WI38 (cell line): ENCODE measurements around the gene REXO1.

Source experiments
- H3K4me3 ChIP-seq: 2 replicates; pipeline ENCODE4 v1.5.1; 2011; ENCODE audit warnings: low read depth, mild to moderate bottlenecking, control low read depth, low read length
- CTCF ChIP-seq: IDR thresholded peaks from 2 replicates; pipeline ENCODE4 v1.5.1; 2012; ENCODE audit warnings: low read depth, mild to moderate bottlenecking, control low read depth, low read length

The REXO1 gene

GRCh38 chr19:1790054-1790792 is 58.1 kb downstream of the REXO1 start:
- no peak overlapping the region for H3K4me3 ChIP-seq
- no peak for TF ChIP-seq CTCF

GRCh38 chr19:1789261-1790041 is 58.8 kb downstream of the REXO1 start:
- H3K4me3 ChIP-seq, result no peak overlapping the region
- TF ChIP-seq CTCF, result no peak

GRCh38 chr19:1787116-1787515 is 61.2 kb downstream of the REXO1 start:
- H3K4me3 ChIP-seq, result no peak overlapping the region
- no peak for TF ChIP-seq CTCF

- TF ChIP-seq CTCF, result no peak
- no peak overlapping the region for H3K4me3 ChIP-seq
Measured at GRCh38 chr19:1786668-1787067, 61.6 kb downstream of the REXO1 start.

- no peak overlapping the region for H3K4me3 ChIP-seq
- TF ChIP-seq CTCF, result no peak
Measured at GRCh38 chr19:1785310-1785709, 63.0 kb downstream of the REXO1 start.

GRCh38 chr19:1783874-1784273 is 64.4 kb downstream of the REXO1 start:
- no peak for TF ChIP-seq CTCF

GRCh38 chr19:1783354-1783753 is 64.9 kb downstream of the REXO1 start:
- no peak overlapping the region for H3K4me3 ChIP-seq
- no peak for TF ChIP-seq CTCF

More at GRCh38 chr19:1783874-1784273, 64.4 kb downstream of the REXO1 start:
- no peak overlapping the region for H3K4me3 ChIP-seq
